ENCODE measurements around the gene B4GALNT1.
"Not testable (repeated sequence)": the region's sequence is repeated elsewhere in the genome, so short reads cannot be mapped to it uniquely, and the experiment has no call there.

B4GALNT1 gene

DNA sequence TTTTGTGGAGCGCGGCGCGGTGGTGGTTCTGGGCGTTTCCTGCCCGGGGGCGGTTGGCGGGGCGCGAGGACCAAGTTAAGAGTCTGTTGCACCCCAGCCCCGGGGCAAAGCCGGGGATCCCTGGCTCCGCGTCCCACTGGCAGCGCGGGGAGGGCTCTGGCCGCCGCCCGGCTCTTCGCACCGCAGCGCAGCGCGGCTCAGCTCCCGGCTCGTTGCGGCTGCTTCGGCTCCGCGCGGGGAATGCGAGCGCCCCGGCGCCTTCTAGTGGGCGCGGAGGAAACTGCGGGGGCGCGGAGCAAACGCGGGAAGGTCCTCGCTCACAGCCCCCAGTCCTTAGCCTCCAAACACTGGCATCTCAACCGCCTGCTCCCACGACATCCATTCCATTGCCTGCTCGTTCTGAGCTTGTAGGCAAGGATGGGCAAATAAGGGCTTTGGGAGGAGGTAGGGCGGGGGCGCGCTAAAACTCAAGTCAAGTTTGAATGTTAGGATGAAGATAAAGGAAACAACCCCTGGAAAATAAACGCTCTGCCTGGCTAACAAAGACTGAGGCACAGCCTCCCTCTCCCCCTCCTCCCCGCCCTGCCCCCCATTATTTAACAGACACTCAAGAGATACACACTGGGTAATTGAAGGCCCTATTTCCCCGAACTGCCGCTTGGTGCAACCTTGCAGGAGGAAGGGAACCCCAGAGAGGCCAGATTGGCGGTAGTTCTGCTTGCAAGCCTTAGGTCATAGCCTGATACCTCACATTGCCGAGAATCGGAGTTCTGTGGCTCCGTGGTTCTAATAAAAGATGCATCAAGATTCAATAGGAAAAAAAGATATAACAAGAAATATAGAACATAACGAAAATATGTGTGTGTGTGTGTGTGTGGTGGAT lies at the start of gene B4GALNT1:
TSS of gene B4GALNT1 (minus strand) at position 244 of the 883 bp plus-strand sequence. CDS start 1,069 bp downstream, outside the sequence.
- peak; percentile 64 for DNase-seq

GRCh38 chr12:57679697-57680096 lies 46.7 kb upstream of the B4GALNT1 start:
- no peak for DNase-seq

DNA sequence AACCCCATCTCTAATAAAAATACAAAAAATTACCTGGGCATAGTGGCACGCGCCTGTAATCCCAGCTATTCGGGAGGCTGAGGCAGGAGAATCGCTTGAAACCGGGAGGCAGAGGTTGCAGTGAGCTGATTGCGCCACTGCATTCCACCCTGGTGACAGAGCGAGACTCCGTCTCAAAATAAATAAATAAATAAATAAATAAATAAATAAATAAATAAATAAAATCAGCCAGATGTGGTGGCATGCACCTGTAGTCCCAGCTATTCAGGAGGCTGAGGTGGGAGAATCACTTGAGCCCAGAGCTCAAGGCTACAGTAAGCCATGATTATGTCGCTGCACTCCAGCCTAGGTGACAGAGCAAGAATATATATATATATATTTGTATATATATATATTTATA lies 44.9 kb upstream of the B4GALNT1 start:
- not testable (repeated sequence) for DNase-seq

- DNase-seq: no peak
Observed at GRCh38 chr12:57674691-57675090, 41.7 kb upstream of the B4GALNT1 start.

GRCh38 chr12:57672801-57673200 lies 39.8 kb upstream of the B4GALNT1 start:
- DNase-seq: no peak

- DNase-seq: not testable (repeated sequence)
Observed at GRCh38 chr12:57671811-57672210, 38.8 kb upstream of the B4GALNT1 start.

DNA sequence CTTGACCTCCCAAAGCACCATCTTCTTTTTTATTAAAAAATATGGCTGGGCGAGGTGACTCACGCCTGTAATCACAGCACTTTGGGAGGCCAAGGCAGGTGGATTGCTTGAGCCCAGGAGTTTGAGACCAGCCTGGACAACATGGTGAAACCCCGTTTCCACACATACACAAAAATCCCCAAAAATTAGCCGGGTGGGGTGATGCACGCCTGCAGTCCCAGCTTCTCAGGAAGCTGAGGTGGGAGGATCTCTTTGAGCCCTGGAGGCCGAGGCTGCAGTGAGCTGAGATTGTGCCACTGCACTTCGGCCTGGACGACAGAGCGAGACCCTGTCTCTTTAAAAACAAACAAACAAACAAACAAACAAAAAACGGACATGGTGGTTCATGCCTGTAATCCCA lies 36.7 kb upstream of the B4GALNT1 start:
- not testable (repeated sequence) for DNase-seq

DNA sequence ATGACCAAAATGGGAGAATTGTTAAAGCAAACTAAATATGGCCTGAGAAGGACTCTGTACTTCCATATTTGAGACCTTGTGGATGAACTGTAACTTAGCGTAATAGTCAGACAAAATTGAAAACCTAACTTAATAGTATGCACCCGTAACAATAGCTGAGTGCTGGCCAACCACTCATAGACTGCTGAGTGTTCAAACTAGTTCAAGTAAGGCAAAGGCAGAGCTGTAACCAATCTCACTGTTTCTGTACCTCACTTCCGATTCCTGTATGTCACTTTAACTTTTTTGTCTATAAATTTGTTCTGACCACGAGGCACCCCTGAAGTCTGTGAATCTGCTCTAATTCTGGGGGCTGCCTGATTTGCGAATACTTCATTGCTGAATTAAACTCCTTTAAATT lies 33.9 kb upstream of the B4GALNT1 start:
- DNase-seq: no peak

DNA sequence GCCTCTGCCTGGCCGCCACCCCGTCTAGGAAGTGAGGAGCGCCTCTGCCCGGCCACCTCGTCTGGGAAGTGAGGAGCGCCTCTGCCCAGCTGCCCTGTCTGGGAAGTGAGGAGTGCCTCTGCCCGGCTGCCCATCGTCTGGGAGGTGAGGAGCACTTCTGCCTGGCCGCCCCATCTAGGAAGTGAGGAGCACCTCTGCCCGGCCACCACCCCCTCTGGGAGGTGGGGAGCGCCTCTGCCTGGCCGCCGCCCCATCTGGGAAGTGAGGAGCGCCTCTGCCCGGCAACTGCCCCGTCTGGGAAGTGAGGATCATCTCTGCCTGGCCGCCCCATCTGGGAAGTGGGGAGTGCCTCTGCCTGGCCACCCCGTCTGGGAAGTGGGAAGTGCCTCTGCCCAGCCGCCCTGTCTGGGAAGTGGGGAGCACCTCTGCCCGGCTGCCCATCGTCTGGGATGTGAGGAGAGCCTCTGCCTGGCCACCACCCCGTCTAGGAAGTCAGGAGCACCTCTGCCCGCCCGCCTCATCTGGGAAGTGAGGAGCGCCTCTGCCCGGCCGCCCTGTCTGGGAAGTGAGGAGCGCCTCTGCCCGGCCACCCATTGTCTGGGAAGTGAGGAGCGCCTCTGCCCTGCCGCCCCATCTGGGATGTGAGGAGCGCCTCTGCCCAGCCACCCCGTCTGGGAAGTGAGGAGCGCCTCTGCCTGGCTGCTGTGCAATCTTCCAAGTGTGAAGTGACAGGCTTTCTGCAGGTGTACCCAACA lies 32.2 kb upstream of the B4GALNT1 start:
- DNase-seq: not testable (repeated sequence)

DNA sequence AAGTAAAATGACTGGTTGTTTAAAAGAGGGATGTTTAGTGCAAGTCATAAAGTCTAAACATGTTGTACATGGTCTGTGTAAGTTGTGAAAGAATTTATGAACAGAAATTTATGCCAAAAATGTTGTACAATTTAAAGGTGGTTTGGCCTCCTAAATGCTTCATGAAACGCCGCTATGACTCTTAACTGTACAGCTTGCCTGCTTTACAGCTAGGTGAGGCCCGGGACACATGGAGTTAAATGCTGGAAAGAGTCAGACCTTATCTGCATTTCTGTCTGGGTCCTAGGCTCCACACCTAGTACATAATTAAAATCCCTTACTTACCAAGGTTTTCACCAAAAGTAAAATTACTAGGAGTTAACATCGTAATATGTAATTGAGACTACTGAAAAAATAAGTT lies 28.4 kb upstream of the B4GALNT1 start:
- DNase-seq: no peak

GRCh38 chr12:57658890-57659289 lies 25.9 kb upstream of the B4GALNT1 start:
- no peak for DNase-seq

- no peak for DNase-seq
Observed at GRCh38 chr12:57657744-57658143, 24.7 kb upstream of the B4GALNT1 start.

GRCh38 chr12:57656408-57656807 lies 23.4 kb upstream of the B4GALNT1 start:
- DNase-seq: not testable (repeated sequence)

- no peak for DNase-seq
Observed at GRCh38 chr12:57655541-57656240, 22.7 kb upstream of the B4GALNT1 start.

- DNase-seq: no peak
Observed at GRCh38 chr12:57654042-57654441, 21.0 kb upstream of the B4GALNT1 start.

DNA sequence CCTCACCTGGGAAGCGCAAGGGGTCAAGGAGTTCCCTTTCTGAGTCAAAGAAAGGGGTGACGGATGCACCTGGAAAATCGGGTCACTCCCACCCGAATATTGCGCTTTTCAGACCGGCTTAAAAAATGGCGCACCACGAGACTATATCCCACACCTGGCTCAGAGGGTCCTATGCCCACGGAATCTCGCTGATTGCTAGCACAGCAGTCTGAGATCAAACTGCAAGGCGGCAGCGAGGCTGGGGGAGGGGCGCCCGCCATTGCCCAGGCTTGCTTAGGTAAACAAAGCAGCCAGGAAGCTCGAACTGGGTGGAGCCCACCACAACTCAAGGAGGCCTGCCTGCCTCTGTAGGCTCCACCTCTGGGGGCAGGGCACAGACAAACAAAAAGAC lies 13.7 kb upstream of the B4GALNT1 start:
- not testable (repeated sequence) for DNase-seq

- not testable (repeated sequence) for DNase-seq
Observed at GRCh38 chr12:57645990-57646658, 13.1 kb upstream of the B4GALNT1 start.

GRCh38 chr12:57641699-57642442 lies 8.9 kb upstream of the B4GALNT1 start:
- DNase-seq: no peak

DNA sequence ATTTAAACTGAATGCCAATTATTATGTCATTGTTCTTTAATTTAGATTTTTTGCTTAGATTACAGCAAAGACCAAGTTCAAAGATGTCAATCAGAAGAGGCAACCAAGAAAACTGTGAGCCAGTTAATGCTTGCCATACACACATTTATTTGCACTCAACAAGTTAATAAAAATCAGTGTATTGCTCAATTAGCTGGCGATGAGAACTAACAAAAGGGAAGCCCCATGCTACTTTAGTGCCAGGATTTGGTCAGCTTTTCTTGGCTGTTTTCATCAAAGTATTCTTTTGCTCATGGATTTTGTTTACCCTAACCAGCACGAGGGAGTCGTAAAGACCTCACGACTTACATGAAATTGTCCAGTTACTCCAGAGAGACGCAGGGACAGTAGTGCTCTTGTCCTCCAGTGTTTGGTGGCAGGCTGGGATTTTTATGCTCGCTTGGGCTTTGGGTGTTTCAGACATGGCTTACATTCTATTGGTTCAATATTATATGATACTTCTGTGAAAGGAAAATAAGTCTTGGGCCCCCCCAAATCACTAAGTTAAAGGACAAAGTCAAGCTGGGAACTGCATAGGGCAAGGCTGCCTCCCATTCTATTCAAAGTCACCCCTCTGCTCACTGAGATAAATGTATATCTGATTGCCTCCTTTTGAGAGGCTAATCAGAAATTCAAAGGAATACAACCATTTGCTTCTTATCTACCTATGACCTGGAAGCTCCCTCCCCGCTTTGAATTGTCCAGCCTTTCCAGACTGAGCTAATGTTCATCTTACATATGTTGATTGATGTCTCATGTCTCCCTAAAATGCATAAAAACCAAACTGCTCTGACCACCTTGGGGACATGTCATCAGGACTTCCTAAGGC lies 7.4 kb upstream of the B4GALNT1 start:
- no peak for DNase-seq

- DNase-seq: no peak
Observed at GRCh38 chr12:57638096-57638495, 5.1 kb upstream of the B4GALNT1 start.

GRCh38 chr12:57637364-57637763 lies 4.4 kb upstream of the B4GALNT1 start:
- DNase-seq: no peak

Measured in right hindlimb (tissue), 1 donor.